Lower lobe of right lung (tissue), 2 donors: Measurements from ENCODE around the gene SERPINA4. TPM values are rescaled to one million over a fixed set of nuclear protein-coding genes. Genes with fewer than 3 reads are reported as not detected.
A peak's percentile ranks its signal among the peaks of the same experiment; 100 is the strongest.
"Not testable (repeated sequence)": the region's sequence is repeated elsewhere in the genome, so short reads cannot be mapped to it uniquely, and the experiment has no call there.

ENCODE experiments used
- ATAC-seq, 2 donors: fragments of 200-7000 bp; cut with Tn5 transposase; one replicate each; pipeline ENCODE4 v1.9.1; 2020 to 2022; ENCODE audit warnings: mild to moderate bottlenecking in 2 of 2, moderate library complexity in 2 of 2
- DNase-seq: peaks from one replicate; pipeline ENCODE4 v3.0.0-alpha.2; 2020
- H3K27ac ChIP-seq: fragments of 200-600 bp; one replicate; pipeline ENCODE4 v1.8.0; 2022
- H3K27me3 ChIP-seq: fragments of 200-600 bp; one replicate; pipeline ENCODE4 v1.8.0; 2022; ENCODE audit warnings: low read depth
- H3K36me3 ChIP-seq: fragments of 200-600 bp; one replicate; pipeline ENCODE4 v1.8.0; 2022; ENCODE audit warnings: mild to moderate bottlenecking
- H3K4me1 ChIP-seq: fragments of 200-600 bp; one replicate; pipeline ENCODE4 v1.8.0; 2022
- H3K4me3 ChIP-seq: fragments of 200-600 bp; one replicate; pipeline ENCODE4 v1.8.0; 2022; ENCODE audit warnings: mild to moderate bottlenecking
- H3K9me3 ChIP-seq: fragments of 200-600 bp; one replicate; pipeline ENCODE4 v1.8.0; 2022
- CTCF ChIP-seq: fragments of 200-600 bp; IDR thresholded peaks from one replicate; pipeline ENCODE4 v1.8.0; 2022; ENCODE audit warnings: antibody characterized with exemption, mild to moderate bottlenecking
- intact Hi-C: fragments of 100-400 bp; cut with DNase I; formaldehyde crosslinking; loops from one replicate; pipeline ENCODE4 v1.11.0; 2022
- total RNA-seq: library from RNA; stranded (reverse); fragmentation: NEBNext Ultra II Directional; extraction: Animal tissue kit (Norgen Biotek cat#: 25700); gene quantifications from one replicate; pipeline ENCODE4 v1.2.1, GENCODE V29; 2021
- donor health status: DM: no; HTN: yes; CAD: no; lungs with severe emphysema.

Gene SERPINA4
- total RNA-seq, 1 donor from 2014 or later: not detected

- H3K9me3 ChIP-seq: no peaks in the 10 kb centered on the region
- DNase-seq (no peak), ATAC-seq (no peak)
- H3K27me3 ChIP-seq: no peaks in the 10 kb centered on the region
- TF ChIP-seq CTCF: no peak
- H3K4me3 ChIP-seq: no peak overlapping the region
- H3K36me3 ChIP-seq: no peaks in the 10 kb centered on the region
- H3K27ac ChIP-seq: no peak overlapping the region
- intact Hi-C loops: no loop called here
- H3K4me1 ChIP-seq: peaks cover 14% of the 10 kb centered on the region
Observed at GRCh38 chr14:94602722-94603121, 41.5 kb downstream of the SERPINA4 start.

GRCh38 chr14:94605361-94605760 is 44.1 kb downstream of the SERPINA4 start:
- H3K9me3 ChIP-seq: no peaks in the 10 kb centered on the region
- H3K27ac ChIP-seq: no peak overlapping the region

GRCh38 chr14:94608966-94609365 is 47.7 kb downstream of the SERPINA4 start:
- H3K4me1 ChIP-seq, H3K27me3 ChIP-seq, H3K9me3 ChIP-seq, intact Hi-C loops, H3K4me3 ChIP-seq, ATAC-seq, H3K27ac ChIP-seq, DNase-seq, H3K36me3 ChIP-seq: not testable (repeated sequence)

More at GRCh38 chr14:94605361-94605760, 44.1 kb downstream of the SERPINA4 start:
- H3K27me3 ChIP-seq: no peaks in the 10 kb centered on the region
- no peaks in the 10 kb centered on the region for H3K36me3 ChIP-seq
- ATAC-seq (no peak), DNase-seq (no peak)
- no peak for TF ChIP-seq CTCF
- H3K4me1 ChIP-seq: no peaks in the 10 kb centered on the region
- intact Hi-C loops: no loop called here
- H3K4me3 ChIP-seq: no peak overlapping the region

GRCh38 chr14:94611179-94611578 is 49.9 kb downstream of the SERPINA4 start:
- DNase-seq: no peak
- TF ChIP-seq CTCF: no peak

GRCh38 chr14:94612174-94612573 is 50.9 kb downstream of the SERPINA4 start, which contains the start of gene SERPINA3:
Gene SERPINA3 (plus strand): TSS chr14:94612391. CDS start chr14:94614442, 2,051 bp downstream.
- DNase-seq (no peak), ATAC-seq (peak; percentile 28 to 57)
- no peaks in the 10 kb centered on the region for H3K36me3 ChIP-seq
- H3K27ac ChIP-seq: no peak within 1 kb of the TSS
- no peaks in the 10 kb centered on the region for H3K27me3 ChIP-seq
- TF ChIP-seq CTCF: no peak
- H3K4me3 ChIP-seq: peak within 1 kb of the TSS; percentile 27
- no peaks in the 10 kb centered on the region for H3K4me1 ChIP-seq
- intact Hi-C loops: no loop called here
- H3K9me3 ChIP-seq: no peaks in the 10 kb centered on the region

More at GRCh38 chr14:94611179-94611578, 49.9 kb downstream of the SERPINA4 start:
- H3K9me3 ChIP-seq: no peaks in the 10 kb centered on the region
- H3K4me1 ChIP-seq: no peaks in the 10 kb centered on the region
- H3K27me3 ChIP-seq: no peaks in the 10 kb centered on the region
- no peak overlapping the region for H3K27ac ChIP-seq
- H3K36me3 ChIP-seq: no peaks in the 10 kb centered on the region
- ATAC-seq: no peak
- intact Hi-C loops: no loop called here
- no peak overlapping the region for H3K4me3 ChIP-seq

GRCh38 chr14:94612580-94613554 is 51.6 kb downstream of the SERPINA4 start:
- Histone ChIP-seq H3K36me3 (no peaks in the 10 kb centered on the region), H3K4me1 (no peaks in the 10 kb centered on the region), H3K9me3 (peaks cover 4% of the 10 kb centered on the region), H3K27me3 (no peaks in the 10 kb centered on the region), H3K4me3 (peak overlapping the region; percentile 27), H3K27ac (no peak overlapping the region)
- DNase-seq (no peak), ATAC-seq (peak; percentile 29 to 31)
- no peak for TF ChIP-seq CTCF
- intact Hi-C loops: no loop called here
